Effector memory CD4-positive, alpha-beta T cell (primary cell): ENCODE data around the gene PRKCE.

ENCODE experiments used
- DNase-seq, 3 donors: peaks; one replicate each; pipeline ENCODE4 v3.0.0-alpha.2; 2020
- H3K27ac ChIP-seq: 2 replicates; pipeline ENCODE4 v1.7.0; 2013; ENCODE audit warnings: mild to moderate bottlenecking, low read length, moderate library complexity; ENCODE audit not compliant: insufficient read depth, poor library complexity, severe bottlenecking
- H3K27me3 ChIP-seq: replicated peaks from 2 replicates; pipeline ENCODE4 v1.7.0; 2013; ENCODE audit warnings: mild to moderate bottlenecking, low read length; ENCODE audit not compliant: insufficient read depth, control insufficient read depth, poor library complexity, severe bottlenecking
- H3K36me3 ChIP-seq: 2 replicates; pipeline ENCODE4 v1.7.0; 2013; ENCODE audit warnings: mild to moderate bottlenecking, low read length, moderate library complexity; ENCODE audit not compliant: control insufficient read depth, insufficient read depth
- H3K4me1 ChIP-seq: 2 replicates; pipeline ENCODE4 v1.7.0; 2013; ENCODE audit warnings: low read length, mild to moderate bottlenecking; ENCODE audit not compliant: control insufficient read depth, insufficient read depth, poor library complexity, severe bottlenecking
- H3K4me3 ChIP-seq: 2 replicates; pipeline ENCODE4 v1.7.0; 2013; ENCODE audit warnings: low read length, low read depth, mild to moderate bottlenecking; ENCODE audit not compliant: insufficient read depth, poor library complexity, severe bottlenecking
- H3K9me3 ChIP-seq: 2 replicates; pipeline ENCODE4 v1.7.0; 2013; ENCODE audit warnings: mild to moderate bottlenecking, low read length, moderate library complexity; ENCODE audit not compliant: control insufficient read depth

Gene PRKCE

GRCh38 chr2:45771261-45771660 is 119.8 kb downstream of the PRKCE start:
- DNase-seq, result no peak
- H3K4me3 ChIP-seq, result no peak overlapping the region
- H3K4me1 ChIP-seq, result no peaks in the 10 kb centered on the region
- H3K36me3 ChIP-seq, result no peaks in the 10 kb centered on the region
- no peak overlapping the region for H3K27ac ChIP-seq
- H3K9me3 ChIP-seq, result no peaks in the 10 kb centered on the region
- H3K27me3 ChIP-seq, result no peaks in the 10 kb centered on the region

- Histone ChIP-seq H3K27me3 (no peaks in the 10 kb centered on the region), H3K27ac (no peak overlapping the region), H3K4me1 (no peaks in the 10 kb centered on the region), H3K36me3 (no peaks in the 10 kb centered on the region), H3K9me3 (no peaks in the 10 kb centered on the region), H3K4me3 (no peak overlapping the region)
- no peak for DNase-seq
Measured at GRCh38 chr2:45772038-45772437, 120.6 kb downstream of the PRKCE start.

GRCh38 chr2:45773909-45774308 is 122.4 kb downstream of the PRKCE start:
- H3K27ac ChIP-seq, result no peak overlapping the region

GRCh38 chr2:45774688-45775244 is 123.3 kb downstream of the PRKCE start:
- no peak overlapping the region for H3K4me3 ChIP-seq
- DNase-seq, result no peak
- no peaks in the 10 kb centered on the region for H3K27me3 ChIP-seq
- H3K4me1 ChIP-seq, result no peaks in the 10 kb centered on the region
- no peaks in the 10 kb centered on the region for H3K36me3 ChIP-seq
- no peak overlapping the region for H3K27ac ChIP-seq
- H3K9me3 ChIP-seq, result no peaks in the 10 kb centered on the region

More at GRCh38 chr2:45773909-45774308, 122.4 kb downstream of the PRKCE start:
- Histone ChIP-seq H3K27me3 (no peaks in the 10 kb centered on the region), H3K36me3 (no peaks in the 10 kb centered on the region), H3K4me3 (no peak overlapping the region), H3K4me1 (no peaks in the 10 kb centered on the region), H3K9me3 (no peaks in the 10 kb centered on the region)
- no peak for DNase-seq

- no peak for DNase-seq
- H3K4me1 ChIP-seq, result no peaks in the 10 kb centered on the region
- H3K36me3 ChIP-seq, result no peaks in the 10 kb centered on the region
- H3K9me3 ChIP-seq, result no peaks in the 10 kb centered on the region
- H3K27ac ChIP-seq, result no peak overlapping the region
- H3K4me3 ChIP-seq, result no peak overlapping the region
- H3K27me3 ChIP-seq, result no peaks in the 10 kb centered on the region
Measured at GRCh38 chr2:45776160-45776955, 124.9 kb downstream of the PRKCE start.

GRCh38 chr2:45777996-45778719 is 126.7 kb downstream of the PRKCE start:
- DNase-seq, result no peak
- H3K4me3 ChIP-seq, result no peak overlapping the region
- H3K4me1 ChIP-seq, result no peaks in the 10 kb centered on the region
- no peak overlapping the region for H3K27ac ChIP-seq
- H3K36me3 ChIP-seq, result no peaks in the 10 kb centered on the region
- no peaks in the 10 kb centered on the region for H3K27me3 ChIP-seq
- no peaks in the 10 kb centered on the region for H3K9me3 ChIP-seq

- Histone ChIP-seq H3K27me3 (no peaks in the 10 kb centered on the region), H3K4me1 (no peaks in the 10 kb centered on the region), H3K36me3 (no peaks in the 10 kb centered on the region), H3K4me3 (no peak overlapping the region), H3K27ac (no peak overlapping the region), H3K9me3 (no peaks in the 10 kb centered on the region)
- DNase-seq, result peak; percentile 33 to 63 (median 46)
Measured at GRCh38 chr2:45778720-45779171, 127.3 kb downstream of the PRKCE start.

GRCh38 chr2:45780541-45781463 is 129.3 kb downstream of the PRKCE start:
- Histone ChIP-seq H3K27me3 (no peaks in the 10 kb centered on the region), H3K27ac (no peak overlapping the region), H3K9me3 (no peaks in the 10 kb centered on the region), H3K36me3 (no peaks in the 10 kb centered on the region), H3K4me1 (no peaks in the 10 kb centered on the region), H3K4me3 (no peak overlapping the region)
- no peak for DNase-seq

GRCh38 chr2:45781464-45781811 is 130.0 kb downstream of the PRKCE start:
- H3K4me3 ChIP-seq, result no peak overlapping the region
- no peaks in the 10 kb centered on the region for H3K27me3 ChIP-seq
- no peaks in the 10 kb centered on the region for H3K4me1 ChIP-seq
- no peaks in the 10 kb centered on the region for H3K36me3 ChIP-seq
- no peak overlapping the region for H3K27ac ChIP-seq
- H3K9me3 ChIP-seq, result no peaks in the 10 kb centered on the region
- DNase-seq, result no peak
